PC-3 (cell line): ENCODE measurements around the gene KRTAP12-3. TPM values are rescaled to one million over a fixed set of nuclear protein-coding genes. Genes with fewer than 3 reads are reported as not detected.

Experiments
- ATAC-seq: fragments of 200-7000 bp; cut with Tn5 transposase; 2 replicates; pipeline ENCODE4 v1.9.1; 2020; ENCODE audit warnings: mild to moderate bottlenecking, moderate library complexity
- BruUV-seq: library from RNA; stranded (reverse); fragments of 400-500 nt; replicated peaks from 2 replicates; lab custom pipeline; 2021; lab: Mats Ljungman, UMichigan
- CTCF ChIA-PET: fragments of 300-600 bp; sonication (Branson Sonifier 250); formaldehyde crosslinking; loops from one replicate; lab custom pipeline; 2022; ENCODE audit warnings: antibody characterized with exemption; lab: Charles Lee
- POLR2A ChIA-PET: fragments of 300-600 bp; sonication (Branson Sonifier 250); formaldehyde crosslinking; loops from one replicate; lab custom pipeline; 2022; ENCODE audit warnings: antibody characterized with exemption; ENCODE audit not compliant: unreplicated experiment; lab: Charles Lee
- DNase-seq: peaks from one replicate; pipeline ENCODE4 v3.0.0-alpha.2; 2015
- H2AFZ ChIP-seq: fragments of 300-600 bp; sonication (generic); 2 replicates; pipeline ENCODE4 v1.6.0; 2016; ENCODE audit warnings: antibody characterized with exemption, low read length
- H3F3A ChIP-seq: fragments of 300-600 bp; sonication (generic); one replicate; pipeline ENCODE4 v1.6.0; 2017; ENCODE audit warnings: antibody characterized with exemption, low read length, control low read depth, mild to moderate bottlenecking; ENCODE audit not compliant: unreplicated experiment
- H3K27ac ChIP-seq: fragments of 300-600 bp; sonication (generic); 2 replicates; pipeline ENCODE4 v1.5.1; 2016; ENCODE audit warnings: mild to moderate bottlenecking, low read length
- H3K27me3 ChIP-seq: fragments of 300-600 bp; sonication (generic); 2 replicates; pipeline ENCODE4 v1.6.1; 2016; ENCODE audit warnings: low read length, mixed read lengths
- H3K36me3 ChIP-seq: fragments of 300-600 bp; sonication (generic); 2 replicates; pipeline ENCODE4 v1.6.1; 2016; ENCODE audit warnings: low read depth, mixed run types, low read length, mixed read lengths
- H3K4me1 ChIP-seq: fragments of 300-600 bp; sonication (generic); 2 replicates; pipeline ENCODE4 v1.5.1; 2016; ENCODE audit warnings: low read length; ENCODE audit not compliant: insufficient read depth
- H3K4me2 ChIP-seq: fragments of 300-600 bp; sonication (generic); 2 replicates; pipeline ENCODE4 v1.6.0; 2016; ENCODE audit warnings: low read length
- H3K4me3 ChIP-seq: fragments of 300-600 bp; sonication (generic); 2 replicates; pipeline ENCODE4 v1.5.1; 2016; ENCODE audit warnings: mild to moderate bottlenecking, low read length, mixed read lengths
- H3K79me2 ChIP-seq: fragments of 300-600 bp; sonication (generic); 2 replicates; pipeline ENCODE4 v1.6.1; 2017; ENCODE audit warnings: low read length, mixed read lengths
- H3K9ac ChIP-seq: fragments of 300-600 bp; sonication (generic); 2 replicates; pipeline ENCODE4 v1.6.0; 2016; ENCODE audit warnings: mild to moderate bottlenecking, low read length
- H3K9me2 ChIP-seq: fragments of 300-600 bp; sonication (generic); replicated peaks from 2 replicates; pipeline ENCODE4 v1.6.1; 2016; ENCODE audit warnings: mixed run types, low read length, mixed read lengths
- H3K9me3 ChIP-seq: fragments of 300-600 bp; sonication (generic); 2 replicates; pipeline ENCODE4 v1.6.1; 2016; ENCODE audit warnings: low read length, mixed read lengths
- H4K20me1 ChIP-seq: fragments of 300-600 bp; sonication (generic); 2 replicates; pipeline ENCODE4 v1.6.1; 2016; ENCODE audit warnings: low read length, mixed read lengths
- EZH2 ChIP-seq: fragments of 300-600 bp; sonication (generic); IDR thresholded peaks from one replicate; pipeline ENCODE4 v1.6.1; 2017; ENCODE audit warnings: antibody characterized with exemption, mild to moderate bottlenecking, low read length; ENCODE audit not compliant: unreplicated experiment
- EZH2phosphoT487 ChIP-seq: fragments of 300-600 bp; sonication (generic); IDR thresholded peaks from 2 replicates; pipeline ENCODE4 v1.6.1; 2018; ENCODE audit warnings: mild to moderate bottlenecking, antibody characterized with exemption, low read length, borderline replicate concordance
- intact Hi-C: fragments of 100-400 bp; cut with micrococcal nuclease; formaldehyde crosslinking; loops from 2 replicates; pipeline ENCODE4 v1.9.0; 2023
- total RNA-seq: library from RNA; depleted of rRNA; stranded (reverse); fragments of >200 nt; gene quantifications from 2 replicates; pipeline ENCODE4 v1.2.3, GENCODE V29; 2014
- TF ChIP-seq, protein P1 (sequence below): fragments of 300-600 bp; sonication (generic); conservative IDR thresholded peaks from 2 replicates; pipeline ENCODE4 v1.5.1; 2017; ENCODE audit warnings: antibody characterized with exemption, low read depth, mild to moderate bottlenecking, low read length

The KRTAP12-3 gene
- total RNA-seq, 1 experiment from 2014 or later, result not detected

DNA sequence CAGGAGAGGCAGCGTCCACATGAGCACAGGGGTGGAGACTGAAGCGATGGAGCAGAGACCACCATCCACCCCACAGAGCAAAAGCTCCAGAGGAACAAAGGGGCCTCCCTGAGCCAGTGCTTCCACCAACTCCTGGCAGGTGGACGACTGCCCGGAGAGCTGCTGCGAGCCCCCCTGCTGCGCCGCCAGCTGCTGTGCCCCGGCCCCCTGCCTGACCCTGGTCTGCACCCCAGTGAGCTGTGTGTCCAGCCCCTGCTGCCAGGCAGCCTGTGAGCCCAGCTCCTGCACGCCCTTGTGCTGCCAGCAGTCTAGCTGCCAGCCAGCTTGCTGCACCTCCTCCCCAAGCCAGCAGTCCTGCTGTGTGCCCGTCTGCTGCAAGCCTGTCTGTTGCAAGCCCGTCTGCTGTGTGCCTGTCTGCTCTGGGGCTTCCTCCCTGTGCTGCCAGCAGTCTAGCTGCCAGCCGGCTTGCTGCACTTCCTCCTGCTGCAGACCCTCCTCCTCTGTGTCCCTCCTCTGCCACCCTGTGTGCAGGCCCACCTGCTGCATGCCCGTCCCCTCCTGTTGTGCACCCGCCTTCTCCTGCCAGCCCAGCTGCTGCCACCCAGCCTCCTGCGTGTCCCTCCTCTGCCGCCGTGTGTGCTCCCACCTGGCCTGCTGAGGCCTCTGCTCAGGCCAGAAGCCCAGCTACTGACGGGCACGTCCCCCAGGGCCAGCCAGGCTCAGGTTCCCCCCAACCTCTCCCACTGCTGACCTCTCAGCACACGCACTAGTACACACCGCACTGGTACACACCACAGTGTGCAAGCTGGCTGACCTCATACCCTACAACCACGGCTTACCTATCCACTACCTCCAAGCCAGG, 44.6 kb downstream of the KRTAP12-3 start:
- Histone ChIP-seq H3K9me3 (no peaks in the 10 kb centered on the region), H3K4me1 (no peaks in the 10 kb centered on the region), H2AFZ (no peak overlapping the region), H3F3A (no peaks in the 10 kb centered on the region), H4K20me1 (no peaks in the 10 kb centered on the region), H3K27me3 (no peaks in the 10 kb centered on the region), H3K79me2 (no peaks in the 10 kb centered on the region), H3K9ac (no peak overlapping the region), H3K27ac (no peak overlapping the region), H3K36me3 (no peaks in the 10 kb centered on the region), H3K9me2 (no peaks in the 10 kb centered on the region), H3K4me3 (no peak overlapping the region), H3K4me2 (no peak overlapping the region)
- POLR2A ChIA-PET, result no interaction called here
- DNase-seq (no peak), ATAC-seq (no peak)
- CTCF ChIA-PET, result interaction anchor here (1.0 kb wide), 1 partner anchor 40 kb away, joined by 3 read pairs; no protein-coding TSS in a partner anchor
- no peak for TF ChIP-seq EZH2phosphoT487
- TF ChIP-seq, protein P1, sequence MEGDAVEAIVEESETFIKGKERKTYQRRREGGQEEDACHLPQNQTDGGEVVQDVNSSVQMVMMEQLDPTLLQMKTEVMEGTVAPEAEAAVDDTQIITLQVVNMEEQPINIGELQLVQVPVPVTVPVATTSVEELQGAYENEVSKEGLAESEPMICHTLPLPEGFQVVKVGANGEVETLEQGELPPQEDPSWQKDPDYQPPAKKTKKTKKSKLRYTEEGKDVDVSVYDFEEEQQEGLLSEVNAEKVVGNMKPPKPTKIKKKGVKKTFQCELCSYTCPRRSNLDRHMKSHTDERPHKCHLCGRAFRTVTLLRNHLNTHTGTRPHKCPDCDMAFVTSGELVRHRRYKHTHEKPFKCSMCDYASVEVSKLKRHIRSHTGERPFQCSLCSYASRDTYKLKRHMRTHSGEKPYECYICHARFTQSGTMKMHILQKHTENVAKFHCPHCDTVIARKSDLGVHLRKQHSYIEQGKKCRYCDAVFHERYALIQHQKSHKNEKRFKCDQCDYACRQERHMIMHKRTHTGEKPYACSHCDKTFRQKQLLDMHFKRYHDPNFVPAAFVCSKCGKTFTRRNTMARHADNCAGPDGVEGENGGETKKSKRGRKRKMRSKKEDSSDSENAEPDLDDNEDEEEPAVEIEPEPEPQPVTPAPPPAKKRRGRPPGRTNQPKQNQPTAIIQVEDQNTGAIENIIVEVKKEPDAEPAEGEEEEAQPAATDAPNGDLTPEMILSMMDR, result no peak
- no peak for TF ChIP-seq EZH2
- intact Hi-C loops, result no loop called here
- no TSS peak for BruUV-seq

DNA sequence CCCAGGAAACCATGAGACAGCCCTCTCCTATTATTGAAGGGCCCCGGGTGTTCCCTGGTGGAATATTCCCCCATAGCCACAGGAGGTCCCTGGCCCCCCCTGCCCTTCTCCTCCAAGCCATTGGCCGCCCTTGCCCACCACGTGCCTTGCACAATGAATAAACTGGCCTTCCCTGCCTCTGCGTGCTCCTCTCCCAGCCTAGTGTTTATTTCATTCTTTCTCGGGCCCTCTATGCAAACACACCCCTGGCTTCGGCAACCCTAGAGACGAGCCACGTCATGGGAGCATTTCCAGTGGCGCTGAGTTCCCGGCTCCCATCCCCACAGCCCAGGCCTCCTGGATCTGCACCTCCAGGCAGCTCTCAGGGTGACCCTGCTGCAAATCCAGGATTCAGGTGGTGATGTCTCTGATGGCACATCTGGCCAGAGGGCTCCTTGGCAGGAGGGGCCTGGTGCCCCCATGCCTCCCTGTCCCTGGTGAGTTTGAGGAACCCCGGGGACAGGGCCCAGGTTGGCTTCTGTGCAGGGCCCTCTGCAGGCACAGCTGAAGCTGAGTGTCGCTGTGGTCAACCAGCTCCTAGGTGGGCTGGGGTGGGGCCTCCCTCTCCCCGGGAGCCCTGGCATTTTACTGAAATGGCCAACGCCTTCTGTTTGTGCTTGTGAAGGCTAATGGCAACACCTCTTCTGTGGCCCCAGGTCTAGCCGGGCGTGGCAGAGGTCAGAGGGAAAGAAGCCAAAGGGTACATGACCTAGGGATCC, 45.4 kb downstream of the KRTAP12-3 start:
- Histone ChIP-seq H3K79me2 (no peaks in the 10 kb centered on the region), H3K4me1 (no peaks in the 10 kb centered on the region), H3K9me2 (no peaks in the 10 kb centered on the region), H2AFZ (no peak overlapping the region), H3K9ac (no peak overlapping the region), H3K9me3 (no peaks in the 10 kb centered on the region), H3K27ac (no peak overlapping the region), H3K36me3 (no peaks in the 10 kb centered on the region), H4K20me1 (no peaks in the 10 kb centered on the region), H3K4me3 (no peak overlapping the region), H3K27me3 (no peaks in the 10 kb centered on the region), H3K4me2 (no peak overlapping the region), H3F3A (no peaks in the 10 kb centered on the region)
- POLR2A ChIA-PET, result interaction anchor here (0.6 kb wide), 1 partner anchor 37 kb away, joined by 3 read pairs; the partner anchor contains the start of gene KRTAP12-2
- TF ChIP-seq, protein P1, result no peak
- TF ChIP-seq EZH2 (no peak), EZH2phosphoT487 (no peak)
- intact Hi-C loops, result no loop called here
- ATAC-seq, result no peak
- no peak for DNase-seq
- CTCF ChIA-PET, result no interaction called here
- BruUV-seq, result no TSS peak
